Endothelial cell of umbilical vein (primary cell): ENCODE data around the gene PTCH2. TPM values are rescaled to one million over a fixed set of nuclear protein-coding genes. Genes with fewer than 3 reads are reported as not detected.
A peak's percentile ranks its signal among the peaks of the same experiment; 100 is the strongest.

Experiments used
- BruUV-seq: library from RNA; stranded (reverse); fragments of 400-500 nt; replicated peaks from 2 replicates; lab custom pipeline; 2021; lab: Mats Ljungman, UMichigan
- CTCF ChIA-PET: fragments of 300-600, 350-600 bp; sonication (Branson Sonifier 250); formaldehyde crosslinking; loops from one replicate; lab custom pipeline; 2021; ENCODE audit warnings: antibody characterized with exemption, inconsistent platforms; lab: Charles Lee
- POLR2A ChIA-PET: fragments of 300-600, 350-600 bp; sonication (Branson Sonifier 250); formaldehyde crosslinking; loops from one replicate; lab custom pipeline; 2021; ENCODE audit warnings: antibody characterized with exemption, inconsistent platforms; lab: Charles Lee
- DNase-seq: peaks from one replicate; pipeline ENCODE4 v3.0.0-alpha.2; 2011; ENCODE audit warnings: low read depth, low spot score
- FAIRE-seq: peaks from 2 replicates; lab custom pipeline; 2011; peaks lifted over from hg19 to GRCh38; lab: Jason Lieb, UNC
- H2AFZ ChIP-seq: 2 replicates; pipeline ENCODE4 v1.6.0; 2012; ENCODE audit warnings: low read depth, low read length, control low read depth, inconsistent platforms
- H3K27ac ChIP-seq: 2 replicates; pipeline ENCODE4 v1.5.1; 2011; ENCODE audit warnings: low read depth, mild to moderate bottlenecking, control low read depth, low read length, moderate library complexity; ENCODE audit not compliant: insufficient read depth
- H3K27me3 ChIP-seq, 2 experiments: 2 replicates each; pipeline versions ENCODE4 v1.6.0 to v1.6.1; 2011; ENCODE audit warnings: low read length in 2 of 2, mixed read lengths in 1 of 2; ENCODE audit not compliant: control insufficient read depth in 2 of 2, insufficient read depth in 2 of 2
- H3K36me3 ChIP-seq, 2 experiments: 2 replicates in 1 of 2; 3 replicates in 1 of 2; pipeline ENCODE4 v1.5.1; 2011; ENCODE audit warnings: low read length in 2 of 2, mild to moderate bottlenecking in 1 of 2, moderate library complexity in 1 of 2; ENCODE audit not compliant: control insufficient read depth in 2 of 2, insufficient read depth in 2 of 2; ENCODE audit errors: extremely low read depth in 1 of 2
- H3K4me1 ChIP-seq: 3 replicates; pipeline ENCODE4 v1.5.1; 2011; ENCODE audit warnings: mild to moderate bottlenecking, low read length; ENCODE audit not compliant: control insufficient read depth, insufficient read depth; ENCODE audit errors: extremely low read depth
- H3K4me2 ChIP-seq: 2 replicates; pipeline ENCODE4 v1.6.1; 2011; ENCODE audit warnings: low read length, control low read depth, mixed read lengths; ENCODE audit not compliant: insufficient read depth
- H3K4me3 ChIP-seq, 3 experiments: fragments of 200-600 bp in 1 of 3; sonication (generic), shearing (Covaris generic) in 1 of 3; replicated peaks in 1 of 3; 2 replicates each; pipeline ENCODE4 v1.5.1; 2011 to 2016; ENCODE audit warnings: control low read depth in 3 of 3, low read length in 3 of 3, mild to moderate bottlenecking in 2 of 3, inconsistent platforms in 1 of 3, low read depth in 1 of 3, moderate library complexity in 1 of 3; ENCODE audit not compliant: insufficient read depth in 1 of 3
- H3K79me2 ChIP-seq: 2 replicates; pipeline ENCODE4 v1.6.0; 2012; ENCODE audit warnings: low read length, inconsistent platforms; ENCODE audit not compliant: control insufficient read depth, insufficient read depth
- H3K9ac ChIP-seq: replicated peaks from 2 replicates; pipeline ENCODE3; 2011; ENCODE audit warnings: low read length, control low read depth; ENCODE audit not compliant: insufficient read depth; ENCODE audit errors: extremely low read depth
- H3K9me1 ChIP-seq: replicated peaks from 3 replicates; pipeline ENCODE4 v1.6.0; 2011; ENCODE audit warnings: mild to moderate bottlenecking, low read length; ENCODE audit not compliant: control insufficient read depth, insufficient read depth; ENCODE audit errors: extremely low read depth
- H3K9me3 ChIP-seq: replicated peaks from 2 replicates; pipeline ENCODE4 v1.5.1; 2012; ENCODE audit warnings: low read length, inconsistent platforms; ENCODE audit not compliant: control insufficient read depth, insufficient read depth
- H4K20me1 ChIP-seq: replicated peaks from 2 replicates; pipeline ENCODE3; 2011; ENCODE audit warnings: mild to moderate bottlenecking, low read length; ENCODE audit not compliant: control insufficient read depth, insufficient read depth; ENCODE audit errors: extremely low read depth
- FOS ChIP-seq: IDR thresholded peaks from 2 replicates; pipeline ENCODE4 v1.6.1; 2011; ENCODE audit warnings: mild to moderate bottlenecking, low read length, moderate library complexity, borderline replicate concordance; ENCODE audit not compliant: insufficient read depth
- GATA2 ChIP-seq: IDR thresholded peaks from 2 replicates; pipeline ENCODE4 v1.7.0; 2011; ENCODE audit warnings: low read depth, mild to moderate bottlenecking, moderate library complexity, mixed read lengths, low read length; ENCODE audit not compliant: insufficient read length, insufficient read depth
- JUN ChIP-seq: IDR thresholded peaks from 2 replicates; pipeline ENCODE4 v1.6.1; 2011; ENCODE audit warnings: borderline replicate concordance, low read depth; ENCODE audit not compliant: insufficient read length, insufficient read depth
- MAX ChIP-seq: IDR thresholded peaks from 2 replicates; pipeline ENCODE4 v1.6.1; 2011; ENCODE audit not compliant: insufficient read depth, insufficient read length
- MYC ChIP-seq: IDR thresholded peaks from one replicate; pipeline ENCODE4 v1.6.1; 2011; ENCODE audit warnings: mild to moderate bottlenecking, low read depth, low read length
- POLR2AphosphoS5 ChIP-seq: IDR thresholded peaks from 2 replicates; pipeline ENCODE4 v1.6.1; 2012; ENCODE audit warnings: low read depth, mild to moderate bottlenecking, control low read depth, low read length, moderate library complexity; ENCODE audit not compliant: insufficient read depth
- dilution Hi-C: fragments of 300-500 bp; cut with MboI; formaldehyde crosslinking; loops from one replicate; pipeline ENCODE4 v1.15.0; 2019; ENCODE audit warnings: low sequenced_read_pairs; ENCODE audit not compliant: extremely low pct_ligation_motif_present
- intact Hi-C: fragments of 100-400 bp; cut with micrococcal nuclease; formaldehyde crosslinking; loops from one replicate; pipeline ENCODE4 v1.10.0; 2022
- polyA plus RNA-seq, 4 experiments: library from polyadenylated mRNA; depleted of rRNA in 3 of 4; stranded (reverse) in 3 of 4; unstranded in 1 of 4; fragments of >200 nt; gene quantifications; 2 replicates each; pipeline versions ENCODE4 v1.2.1 to v1.2.3, GENCODE V29; 2011 to 2012; ENCODE audit warnings: missing spikeins in 1 of 4
- total RNA-seq: library from RNA; stranded (reverse); gene quantifications from 2 replicates; pipeline ENCODE4 v1.2.3, GENCODE V29; 2021

Gene PTCH2
- total and polyA plus RNA-seq, 2 donors (not counting 3 experiments of a cell fraction or from before 2014, with no cell fraction given), result 1.8 TPM

GRCh38 chr1:44890007-44890406, 47.0 kb upstream of the PTCH2 start:
- DNase-seq (peak; percentile 12), FAIRE-seq (no peak)
- Histone ChIP-seq H3K9me1 (no peaks in the 10 kb centered on the region), H3K4me2 (no peak overlapping the region), H3K9me3 (no peaks in the 10 kb centered on the region), H3K36me3 (no peaks in the 10 kb centered on the region), H3K27ac (no peak overlapping the region), H3K79me2 (no peaks in the 10 kb centered on the region), H3K27me3 (no peaks in the 10 kb centered on the region), H2AFZ (no peak overlapping the region), H4K20me1 (no peaks in the 10 kb centered on the region), H3K9ac (no peak overlapping the region), H3K4me1 (peaks cover 10% of the 10 kb centered on the region), H3K4me3 (no peak overlapping the region)
- no peak for TF ChIP-seq GATA2
- TF ChIP-seq JUN, result no peak
- no peak for TF ChIP-seq POLR2AphosphoS5
- no peak for TF ChIP-seq FOS
- TF ChIP-seq MYC, result no peak
- TF ChIP-seq MAX, result no peak
- no TSS peak for BruUV-seq
- intact Hi-C loops (no loop called here), dilution Hi-C loops (no loop called here)
- ChIA-PET CTCF (interaction anchor here (1.8 kb wide), 1 partner anchor 9 kb away, joined by 4 read pairs; no protein-coding TSS in a partner anchor), POLR2A (no interaction called here)

- H3K27ac ChIP-seq, result no peak overlapping the region
- no peak overlapping the region for H3K4me2 ChIP-seq
- no peak overlapping the region for H2AFZ ChIP-seq
- H3K4me3 ChIP-seq, result no peak overlapping the region
- peaks cover 0 to 2% of the 10 kb centered on the region in 2 experiments for H3K36me3 ChIP-seq
- H3K9me3 ChIP-seq, result no peaks in the 10 kb centered on the region
- TF ChIP-seq JUN, result no peak
- DNase-seq (no peak), FAIRE-seq (no peak)
- no TSS peak for BruUV-seq
- ChIA-PET POLR2A (interaction anchor here (0.6 to 1.0 kb wide), 2 partner anchors 635 to 1018 kb away, joined by 3 read pairs; no protein-coding TSS in a partner anchor), CTCF (interaction anchor here (0.7 to 1.5 kb wide), 4 partner anchors 9 to 39 kb away, joined by 3 to 5 read pairs (median 4); no protein-coding TSS in a partner anchor)
- H3K79me2 ChIP-seq, result no peaks in the 10 kb centered on the region
- H3K27me3 ChIP-seq, result no peaks in the 10 kb centered on the region
- no peak overlapping the region for H3K9ac ChIP-seq
- no peaks in the 10 kb centered on the region for H4K20me1 ChIP-seq
- intact Hi-C loops, result no loop called here
- H3K4me1 ChIP-seq, result peaks cover 9% of the 10 kb centered on the region
- H3K9me1 ChIP-seq, result no peaks in the 10 kb centered on the region
- dilution Hi-C loops, result no loop called here
Observed at GRCh38 chr1:44885406-44885805, 42.4 kb upstream of the PTCH2 start.
